EH (cell line): Measurements from ENCODE around the gene SLC19A3.
"Not testable (repeated sequence)": the region's sequence is repeated elsewhere in the genome, so short reads cannot be mapped to it uniquely, and the experiment has no call there.

Experiments used
- DNase-seq: peaks from one replicate; pipeline ENCODE4 v3.0.0-alpha.2; 2015; ENCODE audit warnings: low read depth

SLC19A3 gene

DNA sequence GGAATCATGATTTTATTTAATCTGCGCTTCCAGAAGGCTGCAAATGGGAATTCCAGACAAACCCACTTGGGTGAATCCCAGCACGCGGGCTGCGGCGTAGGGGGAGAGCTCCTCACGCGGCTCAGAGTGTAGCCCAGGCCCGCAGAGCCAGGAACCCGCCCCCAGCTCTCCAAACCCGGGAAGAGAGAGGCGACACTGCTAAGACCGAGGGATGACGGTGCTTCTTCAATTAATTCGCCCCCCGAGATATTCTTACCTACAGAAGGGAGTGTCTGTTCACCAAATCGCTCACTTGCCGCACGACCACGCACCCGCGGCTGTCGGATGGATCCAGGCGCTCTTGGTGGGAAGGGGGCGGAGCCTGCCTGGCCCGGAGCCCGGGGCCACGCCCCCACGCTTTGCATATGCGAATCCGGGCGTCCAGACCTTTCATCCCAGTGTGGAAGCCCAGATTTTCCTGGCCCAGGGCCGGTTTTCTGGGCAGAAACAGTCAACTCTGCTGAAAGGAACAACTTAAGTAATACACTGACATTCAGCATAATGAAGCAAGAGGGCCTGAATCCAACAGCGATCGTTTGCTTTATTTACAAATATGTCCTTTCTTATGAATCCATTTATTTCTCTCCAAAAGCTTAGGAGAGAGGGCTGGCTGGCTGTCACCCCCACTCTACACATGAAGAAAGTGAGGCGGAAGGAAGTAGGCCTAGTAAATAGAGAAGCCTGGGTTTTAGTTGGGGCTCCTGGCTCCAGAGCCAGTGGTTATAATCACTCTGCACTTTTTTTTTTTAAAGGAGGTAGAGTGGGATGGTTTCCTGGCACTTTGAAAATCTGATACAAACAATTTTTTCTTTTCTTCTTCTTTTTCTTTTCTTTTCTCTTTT, at the start of gene SLC19A3:
TSS of gene SLC19A3 (minus strand) at position 342 of the 881 bp plus-strand sequence. CDS start 15,710 bp downstream, outside the sequence.
- peak; percentile 76 for DNase-seq

DNA sequence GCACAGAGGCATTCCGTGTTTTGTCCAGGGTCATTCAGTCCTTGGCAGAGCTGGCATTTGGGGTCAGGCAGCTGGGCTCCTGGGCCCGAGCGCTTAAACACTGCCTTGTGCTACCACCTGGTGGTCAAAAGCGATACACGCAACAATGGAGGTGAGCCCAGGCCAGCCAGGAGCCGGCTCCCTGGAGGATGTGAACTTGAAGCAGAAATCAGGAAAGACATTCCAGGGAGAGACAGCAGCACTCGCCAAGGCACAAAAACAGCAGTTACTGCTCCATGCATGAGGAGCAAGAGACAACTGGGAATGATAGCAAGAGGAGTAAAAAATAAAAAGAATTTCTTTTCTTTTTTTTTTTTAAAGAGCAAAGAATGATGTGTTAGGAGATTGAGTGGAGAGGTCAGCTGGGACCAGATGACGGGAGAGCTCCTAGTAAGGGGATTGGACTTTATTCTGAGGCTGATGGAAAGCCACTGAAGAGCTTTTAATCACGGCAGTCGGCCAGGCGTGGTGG, 48.6 kb upstream of the SLC19A3 start:
- peak; percentile 79 for DNase-seq

DNA sequence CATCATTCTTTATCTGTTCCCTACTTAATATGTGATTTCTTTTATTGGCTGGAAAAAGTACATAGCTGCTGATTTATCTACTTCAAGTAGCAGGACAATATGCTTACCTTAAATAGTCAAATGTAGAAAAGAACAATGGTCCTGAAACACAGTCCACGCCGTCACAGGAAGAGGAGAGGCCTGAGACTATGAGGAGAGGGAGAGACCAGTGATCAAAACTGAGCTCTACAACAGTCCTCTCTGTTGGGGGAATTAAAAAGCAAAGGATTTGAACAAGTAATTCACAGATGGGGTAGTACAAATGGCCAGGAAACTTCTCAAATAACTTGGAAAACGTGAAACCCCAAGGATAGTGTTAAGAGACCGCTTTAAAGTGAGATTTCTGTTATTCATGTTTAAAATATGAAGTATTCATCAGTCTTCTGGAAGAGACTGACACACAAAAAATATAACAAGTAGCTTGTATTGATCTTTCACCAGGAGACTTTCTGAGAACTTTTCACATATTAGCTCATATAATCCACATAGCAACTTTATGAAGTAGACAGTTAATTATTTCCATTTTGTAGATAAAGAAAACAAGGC, 48.1 kb upstream of the SLC19A3 start:
- DNase-seq: no peak

DNA sequence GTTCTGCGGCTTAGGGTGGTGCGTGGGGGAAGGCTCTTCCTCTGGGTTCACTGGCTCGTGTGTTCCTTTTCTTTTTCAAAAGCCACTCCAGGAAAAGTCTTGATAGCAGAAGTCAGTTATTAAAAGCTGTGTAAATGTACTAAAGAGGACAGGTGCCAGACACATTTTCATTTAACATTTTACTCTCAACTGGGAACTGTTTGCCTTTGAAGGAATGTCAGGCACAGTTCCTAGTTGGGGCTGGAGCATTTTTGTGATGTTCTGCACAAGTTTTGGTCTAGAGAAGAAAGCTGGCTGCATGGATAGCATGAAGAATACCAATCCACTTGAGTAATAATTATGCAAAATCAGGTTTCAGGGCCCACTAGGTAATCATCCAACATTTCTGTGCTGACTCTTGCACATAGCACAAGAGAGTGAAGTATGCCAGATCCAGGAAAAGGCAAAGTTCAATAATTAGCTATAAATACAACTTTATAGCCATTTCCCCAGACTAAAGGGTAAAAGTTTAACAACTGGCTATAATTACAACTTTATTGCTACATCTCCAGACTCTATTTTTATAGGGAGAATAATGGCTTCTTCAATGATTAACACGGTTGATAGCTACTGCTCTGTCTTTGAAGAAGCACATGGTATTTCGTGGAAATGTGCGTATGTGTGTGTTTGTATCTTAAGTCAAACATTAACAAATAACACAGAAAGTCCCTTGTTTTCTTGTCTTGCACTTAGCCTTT, 44.1 kb upstream of the SLC19A3 start:
- DNase-seq: peak; percentile 55

DNA sequence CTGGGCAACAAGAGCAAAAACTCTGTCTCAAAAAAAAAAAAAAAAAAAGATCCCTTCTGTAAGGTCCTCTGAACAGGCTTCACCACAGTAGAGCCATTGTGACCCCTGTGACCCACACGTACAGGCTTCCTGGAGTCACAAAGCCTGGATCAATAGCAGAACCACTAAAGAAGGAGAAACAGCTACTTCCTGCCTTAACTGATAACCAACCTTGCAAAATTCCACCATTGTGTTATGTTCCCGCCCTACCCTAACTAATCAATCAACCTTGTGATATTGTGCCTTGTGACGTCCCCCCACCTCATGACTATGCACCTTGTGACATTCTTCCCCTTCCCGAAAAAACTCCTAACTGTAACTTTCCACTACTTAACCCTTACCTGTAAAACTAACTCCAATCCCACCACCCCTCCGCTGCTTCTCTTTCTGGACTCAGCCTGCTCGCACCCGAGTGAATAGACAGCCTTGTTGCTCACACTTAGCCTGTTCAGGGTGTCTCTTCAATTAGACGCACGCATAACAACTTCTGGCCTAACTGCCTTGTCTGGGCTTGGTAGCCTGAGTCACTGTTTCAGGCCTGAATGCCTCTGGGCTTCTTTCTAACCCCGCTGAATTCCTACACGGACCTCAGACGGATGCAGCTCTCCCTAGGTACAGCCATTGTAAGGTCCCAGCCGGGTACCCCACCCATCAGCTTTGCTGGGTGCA, 41.7 kb upstream of the SLC19A3 start:
- no peak for DNase-seq

DNA sequence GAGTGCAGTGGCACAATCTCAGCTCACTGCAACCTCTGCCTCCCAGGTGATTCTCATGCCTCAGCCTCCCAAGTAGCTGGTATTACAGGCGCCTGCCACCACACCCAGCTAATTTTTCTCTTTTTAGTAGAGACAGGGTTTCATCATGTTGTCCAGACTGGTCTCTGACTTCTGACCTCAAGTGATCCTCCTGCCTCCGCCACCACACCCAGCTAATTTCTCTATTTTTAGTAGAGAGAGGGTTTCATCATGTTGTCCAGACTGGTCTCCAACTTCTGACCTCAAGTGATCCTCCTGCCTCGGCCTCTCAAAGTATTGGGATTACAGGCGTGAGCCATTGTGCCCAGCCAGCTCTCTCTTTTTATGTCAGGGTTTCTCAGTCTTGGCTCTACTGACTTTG, 38.4 kb upstream of the SLC19A3 start:
- DNase-seq: not testable (repeated sequence)

DNA sequence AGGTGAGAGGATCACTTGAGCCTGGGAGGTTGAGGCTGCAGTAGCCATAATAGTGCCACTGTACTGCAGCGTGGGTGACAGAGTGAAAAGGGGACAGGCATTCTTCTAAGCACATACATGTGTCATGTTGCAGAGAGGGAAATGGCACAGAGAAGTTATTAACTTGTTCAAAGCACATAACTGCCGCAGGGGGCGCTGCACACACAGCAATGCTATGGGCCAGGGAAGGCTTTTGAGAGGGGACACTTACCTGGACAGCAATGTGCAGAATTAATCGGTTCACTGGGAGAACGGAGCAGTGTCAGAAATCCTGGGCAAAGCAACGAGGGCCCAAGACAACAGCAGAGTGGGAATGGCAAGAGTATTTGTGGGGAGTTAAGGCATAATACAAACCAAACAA, 30.3 kb upstream of the SLC19A3 start:
- peak; percentile 5 for DNase-seq

DNA sequence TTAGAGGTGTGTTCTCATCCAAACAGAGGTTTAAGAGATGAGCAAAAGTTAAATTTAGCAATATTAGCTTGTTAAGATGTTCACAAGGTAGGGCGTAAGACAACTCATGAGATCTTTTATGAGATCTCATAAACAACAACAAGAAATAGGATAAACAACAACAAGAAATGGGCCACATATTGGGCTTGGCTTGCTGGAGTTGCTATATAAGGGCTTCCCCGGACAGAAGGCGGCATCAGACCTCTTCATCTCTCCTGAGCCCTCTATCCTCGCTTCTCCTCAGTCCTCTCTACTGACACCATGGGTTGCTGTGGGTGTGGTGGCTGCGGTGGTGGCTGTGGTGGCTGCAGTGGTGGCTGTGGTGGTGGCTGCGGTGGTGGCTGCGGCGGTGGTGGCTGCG, 27.8 kb upstream of the SLC19A3 start, which contains the start of gene SCYGR8:
TSS of gene SCYGR8 (plus strand) at position 301 of the 400 bp plus-strand sequence. CDS start at position 301, 0 bp downstream.
- DNase-seq: no peak

DNA sequence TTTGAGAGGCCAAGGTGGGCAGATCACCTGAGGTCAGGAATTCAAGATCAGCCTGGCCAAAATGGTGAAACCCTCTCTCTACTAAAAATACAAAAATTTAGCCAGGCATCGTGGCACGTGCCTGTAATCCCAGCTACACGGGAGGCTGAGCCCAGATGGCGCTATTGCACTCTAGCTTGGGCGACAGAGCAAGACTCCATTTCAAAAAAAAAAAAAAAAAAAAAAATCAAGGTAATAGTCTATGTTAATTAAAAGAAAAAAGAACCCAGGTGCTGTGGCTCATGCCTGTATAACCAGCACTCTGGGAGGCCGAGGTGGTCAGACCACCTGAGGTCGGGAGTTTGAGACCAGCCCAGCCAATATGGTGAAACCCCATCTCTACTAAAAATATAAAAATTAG, 22.9 kb upstream of the SLC19A3 start:
- not testable (repeated sequence) for DNase-seq

DNA sequence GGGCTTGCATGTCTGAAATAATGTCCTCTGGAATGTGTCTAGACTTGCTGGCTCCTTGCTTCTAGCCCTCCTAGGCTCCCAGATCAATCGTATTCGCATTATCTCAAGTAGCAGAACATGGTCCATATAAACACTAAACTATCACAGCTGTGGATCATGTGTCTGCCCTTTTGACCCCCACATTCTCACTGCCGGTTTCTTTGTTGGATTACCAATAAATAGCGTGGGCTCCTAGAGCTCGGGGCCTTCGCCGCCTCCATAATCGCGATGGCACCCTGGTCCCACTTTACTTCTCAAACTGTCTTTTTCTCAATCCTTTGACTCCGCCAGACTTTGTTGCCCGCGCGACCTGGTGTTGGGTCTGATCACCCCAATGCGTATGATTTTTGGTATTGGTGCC, 21.5 kb upstream of the SLC19A3 start:
- no peak for DNase-seq

DNA sequence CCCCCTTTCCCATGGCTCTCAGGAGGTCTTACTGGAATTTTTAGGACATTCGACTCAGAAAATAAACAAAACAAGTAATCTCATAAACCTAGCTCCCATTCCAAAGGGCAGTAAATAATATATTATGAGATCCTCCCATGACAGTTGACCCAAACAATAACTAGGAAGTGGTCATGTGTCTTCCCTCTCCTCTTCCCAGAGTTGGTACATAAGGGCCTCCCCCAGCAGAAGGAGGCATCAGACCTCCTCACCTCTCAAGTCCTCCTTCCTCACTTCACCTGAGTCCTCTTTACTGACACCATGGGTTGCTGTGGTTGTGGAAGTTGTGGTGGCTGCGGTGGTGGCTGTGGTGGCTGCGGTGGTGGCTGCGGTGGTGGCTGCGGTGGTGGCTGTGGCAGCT, 10.2 kb upstream of the SLC19A3 start, which contains the start of gene SCYGR7:
TSS of gene SCYGR7 (plus strand) at position 301 of the 400 bp plus-strand sequence. CDS start at position 301, 0 bp downstream.
- DNase-seq: no peak

DNA sequence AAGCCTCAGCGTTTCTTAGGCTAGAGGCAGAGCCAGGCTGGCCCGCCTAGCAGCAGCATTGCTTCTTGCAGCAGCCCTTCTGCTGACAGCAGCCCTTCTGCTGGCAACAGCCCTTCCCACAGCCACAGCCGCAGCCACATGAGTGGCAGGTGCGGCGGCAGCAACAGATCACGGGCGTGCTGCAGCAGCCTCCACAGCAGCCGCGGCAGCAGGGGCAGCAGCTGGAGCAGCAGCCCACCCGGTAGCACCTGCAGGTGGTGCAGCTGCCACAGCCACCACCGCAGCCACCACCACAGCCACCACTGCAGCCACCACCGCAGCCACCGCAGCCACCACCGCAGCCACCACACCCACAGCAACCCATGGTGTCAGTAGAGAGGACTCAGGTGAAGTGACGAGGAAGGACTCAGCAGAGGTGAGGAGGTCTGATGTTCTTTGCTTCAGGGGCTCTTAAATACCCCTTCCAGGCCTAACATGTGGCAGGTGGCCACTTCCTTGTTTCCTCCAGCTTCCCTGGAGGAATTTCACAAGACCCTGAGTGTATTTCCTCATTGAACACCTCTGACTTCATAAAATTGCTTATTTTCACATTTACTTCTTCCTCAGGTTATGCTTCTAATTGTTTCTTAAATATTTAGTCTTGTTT, 6.7 kb upstream of the SLC19A3 start, which contains the start of gene SCYGR6:
TSS of gene SCYGR6 (minus strand) at position 364 of the 646 bp plus-strand sequence. CDS start at position 364, 0 bp downstream.
- DNase-seq: no peak

DNA sequence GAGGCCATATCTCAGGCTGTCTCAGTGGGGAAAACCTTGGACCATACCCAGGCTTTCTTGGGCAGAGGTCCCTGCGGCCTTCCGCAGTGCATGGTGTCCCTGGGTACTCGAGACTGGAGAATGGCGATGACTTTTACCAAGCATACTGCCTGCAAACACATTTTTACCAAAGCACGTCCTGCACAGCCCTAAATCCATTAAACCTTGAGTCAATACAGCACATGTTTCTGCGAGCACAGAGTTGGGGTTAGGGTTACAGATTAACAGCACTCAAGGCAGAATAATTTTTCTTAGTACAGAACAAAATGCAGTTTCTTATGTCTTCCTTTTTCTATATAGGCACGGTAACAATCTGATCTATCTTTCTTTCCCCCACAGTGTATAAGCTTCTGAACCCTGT, 5.0 kb upstream of the SLC19A3 start:
- not testable (repeated sequence) for DNase-seq

DNA sequence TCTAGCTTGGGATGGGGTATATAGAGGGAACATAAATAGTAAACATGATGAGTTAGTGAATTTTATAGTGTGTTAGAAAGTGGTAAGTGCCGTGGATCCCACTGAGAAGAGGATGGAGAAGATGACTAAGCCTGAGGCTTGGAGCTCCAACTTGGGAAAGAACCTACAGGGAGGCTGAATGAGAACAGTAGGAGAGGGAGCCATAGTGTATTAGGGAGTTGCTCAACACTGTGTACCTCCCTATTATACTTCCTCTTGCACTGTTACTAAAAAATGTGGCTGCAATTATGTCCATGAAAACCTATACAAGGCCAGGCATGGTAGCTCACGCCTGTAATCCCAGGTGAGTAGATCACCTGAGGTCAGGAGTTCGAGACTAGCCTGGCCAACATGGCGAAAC, 2.9 kb upstream of the SLC19A3 start:
- DNase-seq: no peak

DNA sequence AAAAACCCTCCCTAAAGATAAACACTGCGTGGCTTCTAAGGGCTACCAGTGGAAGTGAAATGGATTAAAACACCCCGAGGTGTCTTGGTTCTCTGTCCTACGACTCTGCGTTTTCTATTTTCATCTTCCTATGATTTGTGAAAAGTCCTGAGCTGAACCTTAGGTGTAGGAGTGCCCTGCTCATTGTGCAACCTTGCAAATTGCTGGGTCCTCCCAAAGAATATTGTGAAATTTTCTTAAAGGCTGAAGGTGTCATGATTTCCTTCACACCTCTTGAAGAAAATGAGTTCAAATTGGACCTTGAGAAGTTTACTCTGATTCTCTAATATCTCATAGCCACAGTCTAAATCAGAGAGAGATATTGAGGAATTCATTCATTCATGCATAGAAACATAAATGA, 1.8 kb upstream of the SLC19A3 start:
- no peak for DNase-seq

DNA sequence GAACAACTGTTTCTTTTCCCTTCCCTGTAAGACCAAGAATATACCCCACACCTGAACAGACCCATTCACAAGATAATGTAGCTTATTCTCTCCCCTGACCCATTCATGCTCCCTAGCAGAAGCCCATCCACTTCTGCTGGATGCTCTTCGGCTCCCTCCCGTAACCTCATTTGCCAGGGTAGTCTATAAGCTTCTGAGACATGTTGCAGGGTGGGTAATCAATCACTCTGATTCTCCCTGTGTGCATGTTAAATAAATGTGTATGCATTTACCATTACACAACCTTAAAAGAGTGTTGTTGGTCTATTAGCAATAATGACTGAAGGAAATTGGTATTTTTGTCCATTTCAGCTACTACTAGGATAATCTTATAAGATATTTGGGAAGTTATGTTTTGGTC, 1.3 kb downstream of the SLC19A3 start:
- DNase-seq: no peak

DNA sequence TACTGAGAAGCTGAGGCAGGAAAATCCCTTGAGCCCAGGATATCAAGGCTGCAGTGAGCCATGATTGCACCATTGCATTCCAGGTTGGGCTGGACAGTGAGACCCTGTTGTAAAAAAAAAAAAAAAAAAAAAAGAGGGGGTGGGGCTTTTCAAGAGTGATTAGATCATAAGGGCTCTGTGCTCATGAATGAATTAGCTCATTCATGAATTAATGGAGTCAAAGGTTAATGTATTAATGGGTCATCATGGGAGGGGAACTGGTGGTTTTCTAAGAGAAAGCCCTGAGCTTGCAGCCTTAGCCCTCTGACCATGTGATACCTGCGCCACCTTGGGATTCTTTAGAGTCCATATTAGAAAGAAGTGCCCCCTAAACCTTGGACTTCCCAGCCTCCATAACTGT, 4.5 kb downstream of the SLC19A3 start:
- no peak for DNase-seq

DNA sequence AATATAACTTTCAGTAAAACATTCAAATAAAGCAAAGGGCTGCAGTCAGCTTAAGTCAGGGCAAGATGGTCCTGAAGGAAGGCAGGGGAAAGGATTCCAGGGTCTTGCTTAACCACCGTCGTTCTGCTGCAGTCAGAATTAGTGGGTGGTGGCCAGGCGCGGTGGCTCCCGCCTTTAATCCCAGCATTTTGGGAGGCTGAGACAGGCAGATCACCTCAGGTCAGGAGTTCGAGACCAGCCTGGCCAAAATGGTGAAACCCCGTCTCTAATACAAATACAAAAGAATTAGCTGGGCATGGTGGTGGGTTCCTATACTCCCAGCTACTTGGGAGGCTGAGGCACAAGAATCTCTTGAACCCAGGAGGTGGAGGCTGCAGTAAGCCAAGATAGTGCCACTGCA, 6.8 kb downstream of the SLC19A3 start:
- no peak for DNase-seq

DNA sequence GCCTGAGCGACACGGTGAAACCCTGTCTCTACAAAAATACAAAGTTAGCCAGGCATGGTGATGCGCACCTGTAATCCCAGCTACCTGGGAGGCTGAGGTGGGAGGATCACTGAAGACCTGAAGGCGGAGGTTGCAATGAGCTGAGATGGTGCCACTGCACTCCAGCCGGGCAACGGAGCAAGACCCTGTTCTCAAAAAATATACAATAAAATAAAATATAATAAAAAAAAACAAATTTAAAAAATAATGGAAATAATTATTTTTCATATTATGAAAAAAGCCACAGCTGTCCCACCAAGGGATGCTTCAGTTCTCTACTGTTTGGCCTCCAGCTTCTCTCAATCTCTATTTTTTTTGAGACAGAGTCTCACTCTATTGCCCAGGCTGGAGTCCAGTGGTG, 10.4 kb downstream of the SLC19A3 start:
- no peak for DNase-seq

DNA sequence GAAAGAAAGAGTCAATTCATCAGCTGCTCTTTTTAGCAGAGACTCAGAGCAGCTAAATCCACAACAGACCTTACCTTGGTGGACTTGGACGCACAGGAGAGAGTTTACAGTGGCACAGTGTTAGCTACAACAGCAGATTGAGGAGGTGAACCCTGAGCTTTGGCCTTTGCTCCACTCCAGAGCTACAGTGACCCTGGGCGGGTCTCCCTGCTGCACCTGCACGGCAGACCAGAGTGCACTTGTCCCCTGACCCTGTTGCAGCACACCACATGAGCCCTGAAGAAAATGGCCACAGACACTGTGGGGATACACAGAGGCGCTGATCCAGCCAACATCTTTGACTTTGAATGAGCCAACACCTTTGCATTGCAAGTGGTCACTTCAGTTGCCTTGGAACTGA, 11.0 kb downstream of the SLC19A3 start:
- DNase-seq: no peak

DNA sequence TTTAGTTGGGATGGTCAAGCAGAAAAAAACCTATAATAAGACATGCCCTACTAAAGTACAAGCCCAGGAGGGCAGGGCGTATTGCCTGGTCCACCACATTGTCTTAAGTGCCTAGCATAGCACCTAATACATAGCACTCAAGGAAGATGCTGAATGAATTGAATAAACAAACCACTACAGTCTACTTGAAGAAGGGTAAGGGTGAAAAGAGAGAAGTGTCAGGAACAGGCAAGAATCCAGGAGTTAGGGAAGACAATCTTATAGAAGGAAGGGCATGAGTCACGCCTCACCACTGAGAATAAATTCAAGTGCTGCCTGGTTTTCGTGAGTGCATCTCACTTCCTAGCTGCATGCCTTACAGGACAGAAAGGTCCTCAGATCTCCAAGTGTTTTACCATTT, 13.9 kb downstream of the SLC19A3 start:
- DNase-seq: peak; percentile 50
